ENCODE data around the gene BMPR1A. TPM values are rescaled to one million over a fixed set of nuclear protein-coding genes. Genes with fewer than 3 reads are reported as not detected.

Gene BMPR1A
- total and polyA plus RNA-seq, 10 of the 15 experiments (the other 5 are each of a cell fraction or from before 2014, with no cell fraction given): 2.3 to 22.7 (median 13.1) TPM

DNA sequence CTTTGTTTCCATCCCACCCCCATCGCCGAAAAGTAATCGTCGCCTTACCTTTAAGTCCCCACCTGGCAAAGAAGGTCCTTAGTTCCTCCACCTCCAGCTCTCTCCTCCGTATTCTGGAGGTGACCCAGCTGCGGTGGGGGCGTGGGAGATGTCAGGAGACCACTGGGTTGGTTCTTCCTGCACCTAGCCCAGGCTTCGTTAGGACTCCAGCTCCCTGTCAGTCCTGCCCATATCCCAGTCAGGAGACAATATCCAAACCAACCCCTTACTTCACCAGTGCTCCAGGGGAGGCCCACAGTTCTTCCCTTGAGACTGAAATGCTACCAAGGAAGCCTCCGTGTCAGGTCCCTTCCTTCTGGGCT, 212.6 kb downstream of the BMPR1A start:
- ChIA-PET CTCF (interaction anchor here (1.0 kb wide), 1 partner anchor 9 kb away, joined by 4 read pairs; no protein-coding TSS in a partner anchor), POLR2A (no interaction called here), SMC1A (ENCODE audit: uncharacterized antibody, unreplicated experiment) (no interaction called here), RAD21 (ENCODE audit: unreplicated experiment) (no interaction called here)
- intact Hi-C loops (cut with micrococcal nuclease; ENCODE audit: unreplicated experiment): loop anchor here (5.0 kb wide), 1 partner anchor 123 kb away; the partner anchor contains the start of gene GLUD1
- FAIRE-seq (no peak), ATAC-seq (no peak), DNase-seq (ENCODE audit: low read depth, low spot score) (no peak)
- Histone ChIP-seq H3K79me2 (ENCODE audit: control insufficient read depth, insufficient read depth, low read length) (no peaks in the 10 kb centered on the region), H3K4me1 (ENCODE audit: control insufficient read depth, insufficient read depth, low read length) (peaks cover 54% of the 10 kb centered on the region), H3K9ac (ENCODE audit: control insufficient read depth, insufficient read depth, low read length) (no peak overlapping the region), H3K36me3 (ENCODE audit: control insufficient read depth in 2 of 2, insufficient read depth in 2 of 2, low read length in 1 of 2) (no peaks in the 10 kb centered on the region), H3K27ac (ENCODE audit: control insufficient read depth, insufficient read depth) (no peak overlapping the region), H4K20me1 (ENCODE audit: control insufficient read depth, insufficient read depth) (no peaks in the 10 kb centered on the region), H3K4me2 (ENCODE audit: control insufficient read depth, insufficient read depth) (peak overlapping the region; percentile 53), H3K9me3 (replicated peaks; ENCODE audit: control insufficient read depth, insufficient read depth, low read length) (no peaks in the 10 kb centered on the region), H3K27me3 (replicated peaks in 1 of 2; ENCODE audit: control insufficient read depth in 2 of 2, insufficient read depth in 2 of 2, low read length in 1 of 2) (peaks cover 0 to 2% of the 10 kb centered on the region in 2 experiments; a peak in 1 of 4 replicates), H2AFZ (ENCODE audit: control insufficient read depth, low read depth, low read length) (no peak overlapping the region), H3K4me3 (no peak overlapping the region)
- WGBS (ENCODE audit: insufficient coverage, insufficient replicate concordance, low lambda C conversion rate, missing lambda C conversion rate): 95% methylated on average over 9 of the region's 9 CpGs
- in situ Hi-C loops (cut with MboI): no loop called here
- no TSS peak for BruUV-seq (replicated peaks)
- TF ChIP-seq, protein P1, sequence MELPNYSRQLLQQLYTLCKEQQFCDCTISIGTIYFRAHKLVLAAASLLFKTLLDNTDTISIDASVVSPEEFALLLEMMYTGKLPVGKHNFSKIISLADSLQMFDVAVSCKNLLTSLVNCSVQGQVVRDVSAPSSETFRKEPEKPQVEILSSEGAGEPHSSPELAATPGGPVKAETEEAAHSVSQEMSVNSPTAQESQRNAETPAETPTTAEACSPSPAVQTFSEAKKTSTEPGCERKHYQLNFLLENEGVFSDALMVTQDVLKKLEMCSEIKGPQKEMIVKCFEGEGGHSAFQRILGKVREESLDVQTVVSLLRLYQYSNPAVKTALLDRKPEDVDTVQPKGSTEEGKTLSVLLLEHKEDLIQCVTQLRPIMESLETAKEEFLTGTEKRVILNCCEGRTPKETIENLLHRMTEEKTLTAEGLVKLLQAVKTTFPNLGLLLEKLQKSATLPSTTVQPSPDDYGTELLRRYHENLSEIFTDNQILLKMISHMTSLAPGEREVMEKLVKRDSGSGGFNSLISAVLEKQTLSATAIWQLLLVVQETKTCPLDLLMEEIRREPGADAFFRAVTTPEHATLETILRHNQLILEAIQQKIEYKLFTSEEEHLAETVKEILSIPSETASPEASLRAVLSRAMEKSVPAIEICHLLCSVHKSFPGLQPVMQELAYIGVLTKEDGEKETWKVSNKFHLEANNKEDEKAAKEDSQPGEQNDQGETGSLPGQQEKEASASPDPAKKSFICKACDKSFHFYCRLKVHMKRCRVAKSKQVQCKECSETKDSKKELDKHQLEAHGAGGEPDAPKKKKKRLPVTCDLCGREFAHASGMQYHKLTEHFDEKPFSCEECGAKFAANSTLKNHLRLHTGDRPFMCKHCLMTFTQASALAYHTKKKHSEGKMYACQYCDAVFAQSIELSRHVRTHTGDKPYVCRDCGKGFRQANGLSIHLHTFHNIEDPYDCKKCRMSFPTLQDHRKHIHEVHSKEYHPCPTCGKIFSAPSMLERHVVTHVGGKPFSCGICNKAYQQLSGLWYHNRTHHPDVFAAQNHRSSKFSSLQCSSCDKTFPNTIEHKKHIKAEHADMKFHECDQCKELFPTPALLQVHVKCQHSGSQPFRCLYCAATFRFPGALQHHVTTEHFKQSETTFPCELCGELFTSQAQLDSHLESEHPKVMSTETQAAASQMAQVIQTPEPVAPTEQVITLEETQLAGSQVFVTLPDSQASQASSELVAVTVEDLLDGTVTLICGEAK (IDR thresholded peaks at IDR 0.05; ENCODE audit: borderline replicate concordance): no peak
- TF ChIP-seq TCF12 (IDR thresholded peaks at IDR 0.05; ENCODE audit: low read depth, low read length): no peak

Data from GM12878 (cell line).